Endodermal cell (in vitro differentiated cells): ENCODE results near the gene SEPHS2. TPM values are rescaled to one million over a fixed set of nuclear protein-coding genes. Genes with fewer than 3 reads are reported as not detected.

ENCODE experiments used
- DNase-seq: peaks from one replicate; pipeline ENCODE4 v3.0.0-alpha.2; 2017
- H3K27ac ChIP-seq: 2 replicates; pipeline ENCODE4 v1.5.1; 2013; ENCODE audit warnings: mild to moderate bottlenecking, low read depth, low read length, moderate library complexity
- H3K27me3 ChIP-seq: 2 replicates; pipeline ENCODE4 v1.6.1; 2013; ENCODE audit warnings: mild to moderate bottlenecking, low read length, moderate library complexity; ENCODE audit not compliant: insufficient read depth, control insufficient read depth, poor library complexity, severe bottlenecking
- H3K36me3 ChIP-seq: 2 replicates; pipeline ENCODE4 v1.7.0; 2013; ENCODE audit warnings: mild to moderate bottlenecking, low read length, moderate library complexity; ENCODE audit not compliant: control insufficient read depth, insufficient read depth
- H3K4me1 ChIP-seq: one replicate; pipeline ENCODE4 v1.7.0; 2013; ENCODE audit warnings: low read length; ENCODE audit not compliant: control insufficient read depth, insufficient read depth
- H3K4me3 ChIP-seq: 2 replicates; pipeline ENCODE4 v1.5.1; 2013; ENCODE audit warnings: mild to moderate bottlenecking, low read length, moderate library complexity
- H3K9ac ChIP-seq: 2 replicates; pipeline ENCODE4 v1.6.1; 2013; ENCODE audit warnings: mild to moderate bottlenecking, low read length, moderate library complexity; ENCODE audit not compliant: poor library complexity, severe bottlenecking; ENCODE audit errors: extremely low read depth
- H3K9me3 ChIP-seq: 2 replicates; pipeline ENCODE4 v1.6.1; 2013; ENCODE audit warnings: mild to moderate bottlenecking, low read length, moderate library complexity; ENCODE audit not compliant: control insufficient read depth
- H3K27ac Mint-ChIP-seq: 2 replicates; pipeline ENCODE4 v1.8.0; 2020; ENCODE audit warnings: mixed read lengths
- H3K27me3 Mint-ChIP-seq: 2 replicates; pipeline ENCODE4 v1.8.0; 2021; ENCODE audit warnings: mild to moderate bottlenecking, mixed read lengths; ENCODE audit not compliant: insufficient read depth
- H3K36me3 Mint-ChIP-seq: 2 replicates; pipeline ENCODE4 v1.8.0; 2020; ENCODE audit warnings: low read depth, mixed read lengths
- H3K4me1 Mint-ChIP-seq: 2 replicates; pipeline ENCODE4 v1.8.0; 2020; ENCODE audit warnings: mixed read lengths
- H3K4me3 Mint-ChIP-seq: 2 replicates; pipeline ENCODE4 v1.8.0; 2020; ENCODE audit warnings: mild to moderate bottlenecking, moderate library complexity, mixed read lengths
- H3K9me3 Mint-ChIP-seq: 2 replicates; pipeline ENCODE4 v1.8.0; 2020; ENCODE audit warnings: mild to moderate bottlenecking, mixed read lengths
- WGBS, 2 experiments: methylation state at CpG; one replicate each; pipeline versions ENCODE4 v1.1.5 to v1.1.7; 2013; ENCODE audit warnings: missing lambda C conversion rate in 2 of 2, mixed read lengths in 1 of 2; ENCODE audit not compliant: insufficient coverage in 1 of 2, insufficient read length in 1 of 2; 5-methylcytosine and 5-hydroxymethylcytosine counted together
- total RNA-seq, 2 donors: library from RNA; stranded (reverse); fragmentation: NEBNext Ultra II Directional in 1 of 2; extraction: Animal tissue kit (Norgen Biotek cat#: 25700) in 1 of 2; gene quantifications; 2 replicates in 1 of 2; 3 replicates in 1 of 2; pipeline ENCODE4 v1.2.1, GENCODE V29; 2021
- TF ChIP-seq, protein P1 (sequence below): fragments of 200-600 bp; sonication (generic); conservative IDR thresholded peaks from 2 replicates; pipeline ENCODE4 v1.5.0; 2021; ENCODE audit warnings: antibody characterized with exemption, mild to moderate bottlenecking

SEPHS2 gene
- total RNA-seq, 2 donors from 2014 or later = 35.7 to 37.5 TPM

DNA sequence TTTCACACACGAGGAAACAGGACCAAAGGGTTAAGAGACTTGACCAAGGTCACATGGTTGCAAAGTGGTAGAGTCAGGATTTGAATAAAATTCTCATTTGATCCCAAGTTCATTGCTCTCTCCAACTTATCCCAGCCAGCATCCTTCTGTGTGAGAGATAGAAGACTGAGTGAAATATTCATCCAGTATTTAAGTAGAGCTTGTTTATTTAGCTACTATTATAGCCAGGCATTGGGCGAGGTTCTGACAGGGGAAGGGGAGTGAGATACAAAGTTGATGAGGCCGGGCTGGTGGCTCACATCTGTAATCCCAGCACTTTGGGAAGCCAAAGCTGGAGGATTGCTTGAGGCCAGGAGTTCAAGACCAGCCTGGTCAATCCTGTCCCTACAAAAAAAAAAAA, 31.3 kb upstream of the SEPHS2 start:
- no peaks in the 10 kb centered on the region for H3K9me3 ChIP-seq
- no peak overlapping the region for H3K27ac ChIP-seq
- DNase-seq = no peak
- no peak overlapping the region for H3K4me3 ChIP-seq
- no peaks in the 10 kb centered on the region for H3K4me1 Mint-ChIP-seq
- no peak overlapping the region for H3K27ac Mint-ChIP-seq
- H3K36me3 ChIP-seq = no peaks in the 10 kb centered on the region
- H3K9me3 Mint-ChIP-seq = no peaks in the 10 kb centered on the region
- no peak overlapping the region for H3K9ac ChIP-seq
- no peaks in the 10 kb centered on the region for H3K36me3 Mint-ChIP-seq
- no peak overlapping the region for H3K4me3 Mint-ChIP-seq
- TF ChIP-seq, protein P1, sequence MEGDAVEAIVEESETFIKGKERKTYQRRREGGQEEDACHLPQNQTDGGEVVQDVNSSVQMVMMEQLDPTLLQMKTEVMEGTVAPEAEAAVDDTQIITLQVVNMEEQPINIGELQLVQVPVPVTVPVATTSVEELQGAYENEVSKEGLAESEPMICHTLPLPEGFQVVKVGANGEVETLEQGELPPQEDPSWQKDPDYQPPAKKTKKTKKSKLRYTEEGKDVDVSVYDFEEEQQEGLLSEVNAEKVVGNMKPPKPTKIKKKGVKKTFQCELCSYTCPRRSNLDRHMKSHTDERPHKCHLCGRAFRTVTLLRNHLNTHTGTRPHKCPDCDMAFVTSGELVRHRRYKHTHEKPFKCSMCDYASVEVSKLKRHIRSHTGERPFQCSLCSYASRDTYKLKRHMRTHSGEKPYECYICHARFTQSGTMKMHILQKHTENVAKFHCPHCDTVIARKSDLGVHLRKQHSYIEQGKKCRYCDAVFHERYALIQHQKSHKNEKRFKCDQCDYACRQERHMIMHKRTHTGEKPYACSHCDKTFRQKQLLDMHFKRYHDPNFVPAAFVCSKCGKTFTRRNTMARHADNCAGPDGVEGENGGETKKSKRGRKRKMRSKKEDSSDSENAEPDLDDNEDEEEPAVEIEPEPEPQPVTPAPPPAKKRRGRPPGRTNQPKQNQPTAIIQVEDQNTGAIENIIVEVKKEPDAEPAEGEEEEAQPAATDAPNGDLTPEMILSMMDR = no peak
- WGBS, 2 experiments = 82 to 94% methylated on average over 3 of the region's 3 CpGs
- no peaks in the 10 kb centered on the region for H3K4me1 ChIP-seq
- H3K27me3 Mint-ChIP-seq = peaks cover 22% of the 10 kb centered on the region
- no peaks in the 10 kb centered on the region for H3K27me3 ChIP-seq

DNA sequence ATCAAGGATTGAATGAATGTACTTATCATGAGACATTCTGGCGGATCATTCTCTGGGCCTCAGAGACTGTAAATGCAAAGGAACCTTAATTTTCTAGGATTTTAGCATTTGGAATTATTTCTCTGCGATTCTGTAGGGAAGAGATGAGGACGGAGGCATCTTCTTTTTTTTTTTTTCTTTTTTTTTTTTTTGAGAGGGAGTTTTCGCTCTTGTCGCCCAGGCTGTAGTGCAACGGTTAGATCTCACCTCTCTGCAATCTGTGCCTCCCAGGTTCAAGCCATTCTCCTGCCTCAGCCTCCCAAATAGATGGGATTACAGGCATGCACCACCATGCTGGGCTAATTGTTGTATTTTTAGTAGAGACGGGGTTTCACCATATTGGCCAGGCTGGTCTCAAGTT, 29.0 kb upstream of the SEPHS2 start:
- no peak overlapping the region for H3K27ac ChIP-seq
- Mint-ChIP-seq H3K27ac (no peak overlapping the region), H3K36me3 (no peaks in the 10 kb centered on the region), H3K9me3 (no peaks in the 10 kb centered on the region), H3K4me1 (no peaks in the 10 kb centered on the region), H3K27me3 (peaks cover 16% of the 10 kb centered on the region), H3K4me3 (no peak overlapping the region)
- WGBS, 2 experiments = 91 to 100% methylated on average over 2 to 7 of the region's 7 CpGs
- H3K36me3 ChIP-seq = no peaks in the 10 kb centered on the region
- TF ChIP-seq, protein P1 = no peak
- H3K4me1 ChIP-seq = no peaks in the 10 kb centered on the region
- no peaks in the 10 kb centered on the region for H3K27me3 ChIP-seq
- no peaks in the 10 kb centered on the region for H3K9me3 ChIP-seq
- H3K9ac ChIP-seq = no peak overlapping the region
- DNase-seq = no peak
- H3K4me3 ChIP-seq = no peak overlapping the region

DNA sequence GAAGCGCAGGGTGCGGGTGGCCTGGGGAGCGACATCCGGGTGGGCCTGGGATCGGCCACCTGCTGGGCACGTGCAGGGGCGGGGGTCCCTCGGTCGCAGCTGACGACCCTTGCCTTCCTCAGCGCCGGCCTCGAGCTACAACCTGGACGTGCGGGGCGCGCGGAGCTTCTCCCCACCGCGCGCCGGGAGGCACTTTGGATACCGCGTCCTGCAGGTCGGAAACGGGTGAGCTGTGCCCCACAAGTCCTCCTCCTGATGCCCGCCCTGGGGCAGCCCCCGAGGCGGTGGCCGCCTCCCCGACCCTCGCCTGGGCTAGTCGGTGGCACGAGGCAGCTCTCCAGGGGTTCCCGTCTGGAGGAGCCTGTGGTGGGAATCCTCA, 28.4 kb upstream of the SEPHS2 start:
- no peaks in the 10 kb centered on the region for H3K36me3 ChIP-seq
- no peak overlapping the region for H3K27ac Mint-ChIP-seq
- DNase-seq = no peak

More for the DNA sequence above, 28.4 kb upstream of the SEPHS2 start:
- TF ChIP-seq, protein P1 = no peak
- Mint-ChIP-seq H3K9me3 (no peaks in the 10 kb centered on the region), H3K4me1 (no peaks in the 10 kb centered on the region), H3K27me3 (peaks cover 16% of the 10 kb centered on the region), H3K4me3 (no peak overlapping the region), H3K36me3 (no peaks in the 10 kb centered on the region)
- Histone ChIP-seq H3K27me3 (no peaks in the 10 kb centered on the region), H3K27ac (no peak overlapping the region), H3K9ac (no peak overlapping the region), H3K9me3 (no peaks in the 10 kb centered on the region), H3K4me1 (no peaks in the 10 kb centered on the region), H3K4me3 (no peak overlapping the region)
- WGBS, 2 experiments = 92 to 93% methylated on average over 34 to 35 of the region's 35 CpGs
